GM23338 (cell line): ENCODE results near the gene ZFC3H1. TPM values are rescaled to one million over a fixed set of nuclear protein-coding genes. Genes with fewer than 3 reads are reported as not detected.

ENCODE experiments used
- ATAC-seq: fragments of 200-7000 bp; cut with Tn5 transposase; 3 replicates; pipeline ENCODE4 v1.9.1; 2020
- DNase-seq: peaks from one replicate; pipeline ENCODE4 v3.0.0-alpha.2; 2015; ENCODE audit warnings: low spot score
- H2AFZ ChIP-seq: fragments of 200-600 bp; sonication (generic); 2 replicates; pipeline ENCODE4 v1.8.0; 2016; ENCODE audit warnings: antibody characterized with exemption, mild to moderate bottlenecking, moderate library complexity
- H3F3A ChIP-seq: fragments of 200-600 bp; sonication (generic); replicated peaks from 2 replicates; pipeline ENCODE4 v1.8.0; 2017; ENCODE audit warnings: antibody characterized with exemption, mixed run types, low read depth
- H3K27ac ChIP-seq: fragments of 200-600 bp; sonication (generic); 2 replicates; pipeline ENCODE4 v1.6.1; 2016; ENCODE audit warnings: low read depth
- H3K27me3 ChIP-seq: fragments of 200-600 bp; sonication (generic); 2 replicates; pipeline ENCODE4 v1.8.0; 2016; ENCODE audit warnings: mild to moderate bottlenecking, mixed run types, moderate library complexity; ENCODE audit not compliant: insufficient read depth
- H3K36me3 ChIP-seq: fragments of 200-600 bp; sonication (generic); 2 replicates; pipeline ENCODE4 v1.8.0; 2016; ENCODE audit warnings: mild to moderate bottlenecking; ENCODE audit not compliant: insufficient read depth
- H3K4me1 ChIP-seq: fragments of 200-600 bp; sonication (generic); 2 replicates; pipeline ENCODE4 v1.8.0; 2016; ENCODE audit warnings: mild to moderate bottlenecking, moderate library complexity; ENCODE audit not compliant: insufficient read depth
- H3K4me2 ChIP-seq: fragments of 200-600 bp; sonication (generic); 2 replicates; pipeline ENCODE4 v1.7.1; 2017; ENCODE audit warnings: mixed run types
- H3K4me3 ChIP-seq: fragments of 200-600 bp; sonication (generic); 2 replicates; pipeline ENCODE4 v1.6.1; 2016; ENCODE audit warnings: mixed run types
- H3K79me2 ChIP-seq: fragments of 200-600 bp; sonication (generic); replicated peaks from 2 replicates; pipeline ENCODE4 v1.8.0; 2017; ENCODE audit warnings: mild to moderate bottlenecking; ENCODE audit not compliant: insufficient read depth
- H3K9me2 ChIP-seq: fragments of 200-600 bp; sonication (generic); 2 replicates; pipeline ENCODE4 v1.8.0; 2017; ENCODE audit not compliant: insufficient read depth
- H4K20me1 ChIP-seq: fragments of 200-600 bp; sonication (generic); replicated peaks from 2 replicates; pipeline ENCODE4 v1.8.0; 2017; ENCODE audit warnings: mild to moderate bottlenecking; ENCODE audit not compliant: insufficient read depth
- H3K27ac Mint-ChIP-seq: 2 replicates; pipeline ENCODE4 v1.8.0; 2020; ENCODE audit warnings: inconsistent platforms, mild to moderate bottlenecking, moderate library complexity, mixed read lengths
- H3K27me3 Mint-ChIP-seq: 3 replicates; pipeline ENCODE4 v1.8.0; 2022; ENCODE audit warnings: low read depth, mild to moderate bottlenecking, moderate library complexity, mixed read lengths, inconsistent platforms; ENCODE audit not compliant: insufficient read depth, poor library complexity
- H3K36me3 Mint-ChIP-seq: 3 replicates; pipeline ENCODE4 v1.8.0; 2021; ENCODE audit warnings: low read depth, mild to moderate bottlenecking, inconsistent platforms, moderate library complexity, mixed read lengths
- H3K4me1 Mint-ChIP-seq: 3 replicates; pipeline ENCODE4 v1.8.0; 2020; ENCODE audit warnings: mild to moderate bottlenecking, inconsistent platforms, mixed read lengths
- H3K4me3 Mint-ChIP-seq: 3 replicates; pipeline ENCODE4 v1.8.0; 2021; ENCODE audit warnings: moderate library complexity, mild to moderate bottlenecking, inconsistent platforms, mixed read lengths
- H3K9me3 Mint-ChIP-seq: 3 replicates; pipeline ENCODE4 v1.8.0; 2020; ENCODE audit warnings: moderate library complexity, mild to moderate bottlenecking, inconsistent platforms, mixed read lengths
- CREB1 ChIP-seq: fragments of 250-450 bp; sonication (Bioruptor Pico); IDR thresholded peaks from 2 replicates; pipeline ENCODE4 v1.5.0; 2020; ENCODE audit warnings: low read depth, mild to moderate bottlenecking, moderate library complexity
- ETS1 ChIP-seq: IDR thresholded peaks from 2 replicates; pipeline ENCODE4 v1.6.1; 2016; ENCODE audit warnings: antibody characterized with exemption
- EZH2 ChIP-seq: fragments of 200-600 bp; sonication (generic); IDR thresholded peaks from one replicate; pipeline ENCODE4 v1.8.0; 2017; ENCODE audit warnings: antibody characterized with exemption, mild to moderate bottlenecking, low read depth; ENCODE audit not compliant: unreplicated experiment
- JUNB ChIP-seq: IDR thresholded peaks from one replicate; pipeline ENCODE4 v1.6.1; 2016; ENCODE audit warnings: antibody characterized with exemption; ENCODE audit not compliant: unreplicated experiment
- NANOG ChIP-seq: IDR thresholded peaks from 2 replicates; pipeline ENCODE4 v1.6.1; 2016; ENCODE audit warnings: antibody characterized with exemption, borderline replicate concordance
- STAT1 ChIP-seq: IDR thresholded peaks from one replicate; pipeline ENCODE4 v1.6.1; 2016; ENCODE audit warnings: antibody characterized with exemption; ENCODE audit not compliant: unreplicated experiment
- ZNF462 ChIP-seq: fragments of 250-450 bp; sonication (Bioruptor Pico); IDR thresholded peaks from 2 replicates; pipeline ENCODE4 v1.5.0; 2020; ENCODE audit warnings: mild to moderate bottlenecking, moderate library complexity
- polyA plus RNA-seq: library from polyadenylated mRNA; unstranded; fragments of >200 nt; fragmentation: Nextera tagmentation; extraction: Ambion mirVana; gene quantifications from 2 replicates; pipeline ENCODE4 v1.2.1, GENCODE V29; 2016
- total RNA-seq: library from RNA; depleted of rRNA; stranded (reverse); fragments of >200 nt; shearing (Covaris generic); gene quantifications from 2 replicates; pipeline ENCODE4 v1.2.3, GENCODE V29; 2014
- TF ChIP-seq, protein P1 (sequence below): IDR thresholded peaks from one replicate; pipeline ENCODE4 v1.6.1; 2018; ENCODE audit warnings: antibody characterized with exemption; ENCODE audit not compliant: unreplicated experiment

Gene ZFC3H1
- total and polyA plus RNA-seq, 2 experiments from 2014 or later: 30.3 to 46.2 TPM

DNA sequence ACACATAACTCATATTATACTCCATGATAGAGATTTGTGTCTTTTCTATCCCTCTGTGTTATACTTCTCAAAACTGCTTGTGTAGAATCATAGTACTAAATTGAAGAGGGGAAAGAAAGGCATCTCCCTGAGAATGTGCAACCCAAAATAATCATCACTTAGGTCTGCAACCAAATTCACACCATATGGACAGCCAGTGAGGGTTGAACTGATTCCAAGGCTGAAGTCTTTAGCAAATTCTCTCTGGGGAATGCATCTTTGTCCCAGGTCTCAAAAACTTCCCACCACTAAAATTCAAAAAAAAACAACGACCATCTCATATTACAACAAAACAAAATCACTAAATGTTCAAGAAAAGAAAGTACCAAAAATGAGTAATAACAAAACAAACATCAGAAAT lies 11.0 kb downstream of the ZFC3H1 start:
- peaks cover 12% of the 10 kb centered on the region; the same call in 1 of the 2 replicates for H4K20me1 ChIP-seq
- H3K27me3 ChIP-seq: no peaks in the 10 kb centered on the region
- peaks cover 22% of the 10 kb centered on the region for H3K36me3 Mint-ChIP-seq
- H3K79me2 ChIP-seq: peaks cover 91% of the 10 kb centered on the region
- no peak overlapping the region for H3K4me2 ChIP-seq
- no peaks in the 10 kb centered on the region for H3F3A ChIP-seq
- H3K27me3 Mint-ChIP-seq: no peaks in the 10 kb centered on the region
- H3K4me1 ChIP-seq: no peaks in the 10 kb centered on the region
- no peak for TF ChIP-seq EZH2
- TF ChIP-seq, protein P1, sequence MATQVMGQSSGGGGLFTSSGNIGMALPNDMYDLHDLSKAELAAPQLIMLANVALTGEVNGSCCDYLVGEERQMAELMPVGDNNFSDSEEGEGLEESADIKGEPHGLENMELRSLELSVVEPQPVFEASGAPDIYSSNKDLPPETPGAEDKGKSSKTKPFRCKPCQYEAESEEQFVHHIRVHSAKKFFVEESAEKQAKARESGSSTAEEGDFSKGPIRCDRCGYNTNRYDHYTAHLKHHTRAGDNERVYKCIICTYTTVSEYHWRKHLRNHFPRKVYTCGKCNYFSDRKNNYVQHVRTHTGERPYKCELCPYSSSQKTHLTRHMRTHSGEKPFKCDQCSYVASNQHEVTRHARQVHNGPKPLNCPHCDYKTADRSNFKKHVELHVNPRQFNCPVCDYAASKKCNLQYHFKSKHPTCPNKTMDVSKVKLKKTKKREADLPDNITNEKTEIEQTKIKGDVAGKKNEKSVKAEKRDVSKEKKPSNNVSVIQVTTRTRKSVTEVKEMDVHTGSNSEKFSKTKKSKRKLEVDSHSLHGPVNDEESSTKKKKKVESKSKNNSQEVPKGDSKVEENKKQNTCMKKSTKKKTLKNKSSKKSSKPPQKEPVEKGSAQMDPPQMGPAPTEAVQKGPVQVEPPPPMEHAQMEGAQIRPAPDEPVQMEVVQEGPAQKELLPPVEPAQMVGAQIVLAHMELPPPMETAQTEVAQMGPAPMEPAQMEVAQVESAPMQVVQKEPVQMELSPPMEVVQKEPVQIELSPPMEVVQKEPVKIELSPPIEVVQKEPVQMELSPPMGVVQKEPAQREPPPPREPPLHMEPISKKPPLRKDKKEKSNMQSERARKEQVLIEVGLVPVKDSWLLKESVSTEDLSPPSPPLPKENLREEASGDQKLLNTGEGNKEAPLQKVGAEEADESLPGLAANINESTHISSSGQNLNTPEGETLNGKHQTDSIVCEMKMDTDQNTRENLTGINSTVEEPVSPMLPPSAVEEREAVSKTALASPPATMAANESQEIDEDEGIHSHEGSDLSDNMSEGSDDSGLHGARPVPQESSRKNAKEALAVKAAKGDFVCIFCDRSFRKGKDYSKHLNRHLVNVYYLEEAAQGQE: no peak
- TF ChIP-seq CREB1 (CRISPR knock-in tag): no peak
- no peak for TF ChIP-seq NANOG
- no peak for TF ChIP-seq ETS1
- no peak for TF ChIP-seq JUNB
- TF ChIP-seq ZNF462 (CRISPR knock-in tag): no peak
- TF ChIP-seq STAT1: no peak
- H3K4me3 Mint-ChIP-seq: no peak overlapping the region
- H2AFZ ChIP-seq: no peak overlapping the region
- H3K9me3 Mint-ChIP-seq: no peaks in the 10 kb centered on the region
- H3K27ac ChIP-seq: no peak overlapping the region
- no peak overlapping the region for H3K4me3 ChIP-seq
- H3K27ac Mint-ChIP-seq: no peak overlapping the region
- ATAC-seq (no peak), DNase-seq (no peak)
- no peaks in the 10 kb centered on the region for H3K9me2 ChIP-seq
- H3K4me1 Mint-ChIP-seq: no peaks in the 10 kb centered on the region
- H3K36me3 ChIP-seq: peaks cover 15% of the 10 kb centered on the region
